ENCODE data around the gene SRGAP1.
"Not testable (repeated sequence)": the region's sequence is repeated elsewhere in the genome, so short reads cannot be mapped to it uniquely, and the experiment has no call there.

SRGAP1 gene

DNA sequence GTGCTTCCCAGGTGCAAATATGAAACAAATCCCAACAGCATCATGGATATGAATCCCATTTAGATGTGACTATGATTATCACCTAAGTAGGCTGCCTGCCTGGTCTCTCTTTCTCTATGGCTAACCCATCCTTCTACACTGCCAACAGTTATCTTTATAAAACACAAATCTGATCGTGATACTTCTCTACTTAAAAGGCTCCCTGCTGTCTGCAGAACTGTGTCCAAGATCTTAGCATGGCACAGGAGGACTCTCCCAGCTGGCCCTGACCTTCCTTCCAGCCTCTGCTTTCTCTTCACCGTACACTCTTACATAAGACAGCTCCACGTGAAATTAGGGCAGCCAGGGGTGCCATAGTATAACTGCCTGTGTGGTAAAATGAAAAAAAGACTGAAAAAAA lies 3.5 kb upstream of the SRGAP1 start:
- no peak for DNase-seq

DNA sequence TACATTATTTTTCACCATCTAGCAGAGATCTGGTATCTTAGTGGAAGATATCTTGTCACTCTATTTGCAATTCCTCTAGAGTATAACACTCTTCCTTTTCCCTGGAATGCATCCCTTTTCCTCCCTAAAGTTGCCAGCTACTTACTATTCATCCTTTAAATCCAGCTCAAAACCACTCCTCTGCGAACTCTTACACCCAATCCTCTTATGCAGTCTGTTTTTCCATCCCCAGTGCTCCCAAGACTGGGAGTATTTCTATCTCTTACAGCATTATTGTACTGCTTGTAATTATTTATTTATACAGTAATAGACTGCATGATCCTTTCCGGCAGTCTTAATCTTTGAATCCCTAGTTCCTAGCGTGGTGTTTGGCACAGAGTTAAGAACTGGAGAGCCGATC lies 2.9 kb upstream of the SRGAP1 start:
- DNase-seq, result no peak

DNA sequence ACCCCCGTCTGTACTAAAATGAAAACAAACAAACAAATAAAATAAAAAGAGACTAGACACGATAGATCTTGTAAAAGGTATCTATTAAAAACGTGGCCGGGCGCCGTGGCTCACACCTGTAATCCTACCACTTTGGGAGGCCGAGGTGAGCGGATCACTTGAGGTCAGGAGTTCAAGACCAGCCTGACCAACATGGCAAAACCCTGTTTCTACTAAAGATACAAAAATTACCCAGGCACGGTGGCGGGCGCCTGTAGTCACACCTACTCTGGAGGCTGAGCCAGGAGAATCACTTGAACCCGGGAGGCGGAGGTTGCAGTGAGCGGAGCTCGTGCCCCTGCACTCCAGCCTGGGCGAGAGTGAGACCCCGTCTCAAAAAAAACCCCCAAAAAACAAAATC lies 1.8 kb upstream of the SRGAP1 start:
- not testable (repeated sequence) for DNase-seq

DNA sequence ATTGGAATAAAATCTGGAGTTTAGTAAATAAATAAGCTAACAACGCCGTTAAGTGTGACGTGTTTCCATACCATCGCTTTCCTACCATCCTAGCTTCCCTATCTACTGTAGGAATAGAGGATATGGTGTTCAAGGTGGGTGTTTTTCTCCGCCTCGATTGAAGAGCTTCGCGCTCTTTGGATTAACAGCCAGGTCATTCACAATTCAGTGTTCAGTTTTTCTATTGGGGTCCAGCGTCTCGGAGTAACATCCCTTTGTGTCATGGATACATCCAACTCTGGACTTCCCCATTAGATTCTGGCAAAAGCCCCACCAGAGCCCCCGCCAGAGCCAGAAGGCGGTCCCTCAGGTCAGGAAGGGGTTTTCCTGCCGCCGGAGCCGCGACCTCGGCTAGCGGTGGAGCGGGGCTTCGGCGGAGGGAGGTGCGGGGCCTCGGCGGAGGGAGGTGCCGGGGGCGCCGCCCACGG lies 1.2 kb upstream of the SRGAP1 start:
- no peak for DNase-seq

DNA sequence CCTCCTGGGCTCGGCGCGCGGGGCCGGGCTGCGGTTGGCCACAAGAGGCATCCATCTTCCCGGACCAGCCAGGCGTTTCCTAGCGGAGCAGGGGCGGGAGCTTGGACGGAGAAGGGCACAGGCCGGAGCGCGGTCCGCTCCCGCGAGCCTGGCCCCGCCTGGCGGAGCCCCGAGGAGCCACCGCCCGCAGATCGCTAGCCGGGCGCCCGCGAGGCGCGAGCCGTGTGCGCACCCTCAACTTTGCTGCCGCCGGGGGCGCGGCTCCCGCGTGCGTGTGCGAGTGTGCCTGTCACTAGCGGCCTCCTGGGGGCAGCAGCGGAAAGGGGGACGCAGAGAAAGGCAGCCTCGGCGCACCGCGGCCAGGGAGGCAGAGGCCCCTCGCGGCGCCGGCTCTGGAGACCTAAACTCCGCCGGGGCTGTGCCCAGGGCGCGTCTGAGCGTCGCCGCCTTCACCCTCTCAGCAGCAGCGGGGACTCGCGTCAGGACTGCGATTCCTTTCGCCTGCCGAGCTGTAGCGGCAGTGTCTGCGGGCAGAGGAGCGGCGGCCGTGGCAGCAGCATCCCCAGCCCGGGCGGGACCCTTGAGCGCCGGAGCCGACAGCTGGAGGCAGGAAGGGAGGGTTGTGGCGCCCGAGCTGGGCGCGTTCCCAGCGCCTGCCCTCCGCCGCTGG lies 644 bp upstream of the SRGAP1 start:
- DNase-seq, result peak; percentile 88

DNA sequence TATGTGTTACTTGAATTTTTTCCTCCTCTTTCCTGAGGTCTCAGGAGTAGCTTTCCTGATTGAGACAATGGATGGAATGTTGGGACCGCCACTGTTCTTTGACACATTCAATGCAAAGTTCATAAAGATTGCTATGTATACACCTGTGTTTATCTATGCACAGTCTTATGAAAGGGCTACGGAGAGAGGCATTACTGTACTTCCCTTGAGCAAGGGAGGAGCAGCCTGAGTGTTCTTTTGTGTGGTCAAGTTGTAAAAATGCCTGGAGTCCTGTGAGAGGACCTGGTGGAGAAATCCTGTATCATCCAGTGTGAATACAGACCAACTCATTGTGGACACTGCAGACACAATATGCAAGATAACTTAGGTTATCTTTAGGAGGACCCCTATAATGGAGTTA lies 1.2 kb downstream of the SRGAP1 start:
- no peak for DNase-seq

DNA sequence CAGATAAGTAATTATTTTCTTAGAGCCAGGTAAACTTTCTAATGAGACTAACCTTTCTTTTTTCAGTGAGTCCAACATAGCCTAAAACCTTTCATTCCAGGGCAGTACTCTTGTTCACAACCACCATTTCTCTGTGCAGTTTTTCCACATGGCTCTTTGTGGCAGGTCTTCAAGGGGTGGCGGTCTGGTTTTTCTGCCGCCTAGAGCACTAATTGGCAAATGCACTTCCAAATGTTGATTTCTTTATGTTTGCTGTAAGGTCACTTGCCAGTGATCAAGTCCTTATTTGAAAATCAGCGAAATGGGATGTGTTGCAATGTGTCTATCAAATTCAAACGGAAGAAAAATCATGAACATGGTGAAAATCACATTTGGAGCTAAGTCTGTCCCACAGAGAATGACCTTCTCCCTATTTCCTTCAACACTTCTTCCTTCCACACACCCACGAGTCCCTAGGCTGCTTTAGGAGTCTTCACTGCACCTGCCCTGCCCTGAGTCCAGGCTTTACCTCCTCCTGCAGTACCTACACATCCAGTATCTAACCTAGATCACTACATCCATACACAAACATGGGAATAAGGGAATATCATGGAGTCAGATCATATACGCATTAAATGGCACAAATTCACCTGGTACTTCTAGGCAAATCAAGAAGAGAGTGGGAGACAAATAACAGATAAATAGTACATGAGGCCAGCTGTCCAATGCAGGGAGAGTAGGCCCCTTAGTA lies 1.9 kb downstream of the SRGAP1 start:
- peak; percentile 21 for DNase-seq

DNA sequence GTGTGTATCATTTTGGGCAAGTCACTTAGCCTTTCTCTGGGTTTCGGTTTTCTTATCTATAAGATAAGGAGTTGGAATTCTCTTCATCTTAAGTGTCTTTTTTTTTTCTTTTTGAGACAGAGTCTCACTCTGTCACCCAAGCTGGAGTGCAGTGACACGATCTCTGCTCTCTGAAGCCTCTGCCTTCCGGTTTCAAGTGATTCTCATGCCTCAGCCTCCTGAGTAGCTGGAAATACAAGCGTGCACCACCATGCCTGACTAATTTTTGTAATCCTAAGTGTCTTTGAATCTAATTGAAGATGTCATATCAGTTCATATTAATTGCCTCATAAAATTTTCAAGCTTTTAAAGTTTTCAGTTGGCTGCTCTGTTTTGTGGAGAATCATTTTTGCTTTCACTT lies 4.0 kb downstream of the SRGAP1 start:
- DNase-seq, result peak; percentile 10

DNA sequence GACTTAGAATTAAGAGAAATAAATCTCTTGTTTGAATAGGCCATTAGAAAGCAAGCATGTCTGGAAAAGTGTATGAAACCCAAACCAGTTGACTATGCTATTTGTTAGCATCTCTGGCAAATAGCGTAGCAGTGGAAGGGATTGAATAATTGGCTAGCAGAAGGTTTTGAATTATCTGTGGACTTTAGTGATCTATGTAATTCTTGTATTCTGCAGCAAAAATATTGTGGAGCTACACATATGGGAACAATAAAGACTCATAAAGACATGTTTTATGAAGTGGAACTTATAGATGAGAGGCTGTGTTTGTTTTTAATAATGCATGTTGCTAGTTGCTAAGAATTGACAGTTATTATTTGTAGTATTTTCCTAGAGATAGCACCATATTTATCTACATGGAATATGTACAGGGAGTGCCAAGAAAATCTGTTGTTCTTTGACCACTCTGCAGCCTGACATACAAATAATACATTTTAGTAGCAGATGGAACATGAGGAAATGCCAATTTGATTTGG lies 4.7 kb downstream of the SRGAP1 start:
- DNase-seq, result no peak

DNA sequence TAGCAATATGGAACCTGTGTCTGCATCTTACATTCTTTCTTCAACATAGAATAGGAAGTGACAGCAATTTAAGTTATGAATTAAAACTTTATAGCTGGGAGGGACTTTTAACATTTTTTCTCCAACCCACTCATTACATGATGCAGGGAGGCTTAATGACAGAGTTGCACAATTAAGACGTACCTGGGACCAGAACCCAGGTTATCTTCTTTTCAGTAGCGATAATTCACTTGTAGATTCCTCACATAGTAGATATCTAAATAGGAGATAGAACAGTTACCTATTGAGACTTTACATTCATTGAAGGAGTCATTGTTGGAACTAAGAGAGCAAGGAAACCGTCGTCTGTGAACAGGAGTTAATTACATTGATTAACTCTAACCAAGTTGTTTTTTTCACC lies 5.1 kb downstream of the SRGAP1 start:
- no peak for DNase-seq

DNA sequence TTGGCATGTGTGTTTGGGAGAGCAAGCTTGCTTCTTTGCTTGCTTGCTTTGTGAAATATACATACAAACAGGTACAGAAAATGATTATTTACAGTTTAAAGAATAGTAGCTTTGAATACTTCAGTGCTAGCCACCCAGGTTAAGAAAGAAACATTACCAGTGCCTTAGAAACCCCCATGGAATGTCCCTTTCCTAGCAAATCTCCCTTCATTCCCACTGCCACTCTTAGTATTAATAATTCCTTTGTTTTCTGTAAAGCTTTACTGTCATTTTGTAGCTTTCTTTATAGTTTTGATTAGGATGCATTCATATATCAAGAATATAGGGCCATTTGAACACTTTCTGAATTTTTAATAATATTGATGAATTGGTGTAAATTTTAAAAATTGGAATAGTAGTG lies 9.5 kb downstream of the SRGAP1 start:
- DNase-seq, result no peak

DNA sequence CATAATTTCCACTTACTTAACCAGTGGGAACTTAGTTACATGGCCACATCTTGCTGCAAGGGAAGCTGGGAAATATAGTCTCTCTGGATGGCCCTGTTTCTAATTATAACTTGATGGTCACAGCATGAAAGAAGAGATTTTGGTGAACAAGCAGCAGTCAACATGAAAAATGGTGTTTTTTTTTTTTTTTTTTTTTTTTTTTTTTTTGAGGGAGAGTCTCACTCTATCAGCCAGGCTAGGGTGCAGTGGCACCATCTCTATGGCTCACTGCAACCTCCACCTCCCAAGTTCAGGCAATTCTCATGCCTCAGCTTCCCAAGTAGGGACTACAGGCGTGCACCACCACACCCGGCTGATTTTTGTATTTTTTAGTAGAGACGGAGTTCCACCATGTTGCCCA lies 10.8 kb downstream of the SRGAP1 start:
- no peak for DNase-seq

DNA sequence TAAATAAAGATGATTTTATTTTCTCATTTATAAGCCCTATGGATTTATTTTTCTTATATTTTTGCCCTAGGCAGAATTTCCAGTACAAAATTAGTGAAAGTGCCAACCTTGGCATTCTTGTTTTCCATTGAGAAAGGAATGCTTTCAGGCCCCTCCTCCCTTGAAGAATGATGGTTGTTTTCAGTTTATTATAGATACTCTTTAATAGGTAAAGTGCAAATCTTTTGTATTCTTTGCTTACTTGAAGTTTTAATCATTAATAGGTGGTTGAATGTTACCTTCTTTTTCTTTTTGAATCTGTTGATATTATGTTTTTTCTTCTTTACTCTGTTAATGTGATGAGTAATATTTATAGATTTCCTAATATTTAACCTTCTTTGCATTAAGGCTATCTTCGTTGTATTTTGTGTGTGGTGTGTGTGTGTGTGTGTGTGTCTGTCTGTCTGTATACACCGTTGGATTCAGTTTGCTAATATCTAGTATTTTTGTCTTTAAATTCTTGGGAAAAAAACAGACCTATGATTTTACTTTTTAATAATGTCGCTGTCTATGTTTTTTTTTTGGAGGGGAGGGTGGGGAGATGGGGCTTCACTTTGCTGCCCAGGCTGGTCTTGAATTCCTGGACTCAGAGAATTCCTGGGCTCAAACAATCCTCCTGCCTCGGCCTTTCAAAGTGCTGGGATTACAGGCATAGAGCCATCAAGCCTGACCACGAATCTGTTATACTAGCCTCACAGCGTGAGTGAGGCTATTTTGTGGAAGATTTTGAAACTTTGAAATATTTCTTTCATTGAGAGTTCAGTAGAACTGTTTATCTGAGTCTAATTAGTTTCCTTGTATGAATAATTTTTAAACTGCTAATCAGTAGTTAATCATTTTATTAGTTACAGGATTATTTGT lies 13.5 kb downstream of the SRGAP1 start:
- DNase-seq, result no peak

DNA sequence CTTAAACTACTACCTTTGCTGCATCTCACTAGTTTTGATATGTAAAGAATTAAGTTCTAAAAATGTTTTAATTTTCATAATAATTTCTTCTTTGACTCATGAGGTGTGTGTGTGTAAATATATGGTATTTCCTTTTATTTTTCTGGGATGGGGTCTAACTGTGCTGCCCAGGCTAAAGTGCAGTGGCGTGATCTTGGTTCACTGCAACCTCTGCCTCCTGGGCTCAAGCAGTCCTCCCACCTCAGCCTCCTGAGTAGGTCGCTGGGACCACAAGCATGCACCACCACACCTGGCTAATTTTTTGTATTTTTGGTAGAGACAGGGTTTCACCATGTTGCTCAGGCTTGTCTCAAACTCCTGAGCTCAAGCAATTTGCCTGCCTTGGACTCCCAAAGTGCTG lies 15.4 kb downstream of the SRGAP1 start:
- DNase-seq, result not testable (repeated sequence)

DNA sequence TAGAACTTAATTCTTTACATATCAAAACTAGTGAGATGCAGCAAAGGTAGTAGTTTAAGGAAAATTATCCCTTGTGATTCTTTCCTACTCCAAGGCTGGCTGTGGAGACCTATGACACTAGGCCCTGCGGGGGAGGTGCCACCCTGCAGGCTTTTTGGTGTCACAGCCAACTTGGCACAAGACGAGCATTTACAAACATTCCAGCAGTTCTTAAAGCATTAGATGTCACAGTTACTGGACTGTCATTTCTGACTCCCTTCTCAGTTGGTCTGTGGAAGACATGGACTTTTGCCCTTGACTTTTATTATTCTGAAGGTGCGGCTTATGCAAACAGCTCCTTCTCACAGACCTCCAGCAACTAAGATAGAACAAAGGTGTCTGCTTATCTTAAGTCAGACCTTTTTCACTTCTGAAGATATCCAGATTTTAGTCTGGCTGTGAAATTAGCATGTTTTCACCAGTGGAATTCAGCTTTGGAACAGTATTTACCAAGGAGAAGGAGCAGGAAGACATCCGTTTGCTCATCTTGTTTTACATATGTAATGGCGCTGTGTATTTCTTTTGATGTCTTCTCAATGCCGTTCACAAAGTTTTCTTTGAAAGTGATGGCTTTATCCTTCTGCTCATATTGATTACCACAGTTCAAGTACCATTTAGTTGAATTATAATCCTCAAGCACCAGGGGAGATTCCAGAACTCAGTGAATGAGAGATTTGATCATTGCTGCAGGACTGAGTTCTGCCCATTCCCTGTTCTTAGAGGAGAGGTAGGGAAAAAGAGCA lies 17.9 kb downstream of the SRGAP1 start:
- no peak for DNase-seq

DNA sequence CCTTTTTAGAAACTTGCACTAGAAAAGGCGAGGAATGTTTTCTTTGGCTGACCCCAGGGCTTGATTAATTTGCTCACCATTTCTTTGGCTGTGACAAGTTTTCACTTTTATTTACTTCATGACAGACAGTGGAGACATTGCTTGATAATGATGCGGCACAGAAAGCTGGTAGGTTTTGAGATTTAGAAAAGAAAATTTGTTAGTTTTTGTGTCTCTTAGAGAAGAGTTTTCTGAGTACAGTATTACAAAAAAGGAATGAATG lies 18.4 kb downstream of the SRGAP1 start:
- DNase-seq, result no peak

DNA sequence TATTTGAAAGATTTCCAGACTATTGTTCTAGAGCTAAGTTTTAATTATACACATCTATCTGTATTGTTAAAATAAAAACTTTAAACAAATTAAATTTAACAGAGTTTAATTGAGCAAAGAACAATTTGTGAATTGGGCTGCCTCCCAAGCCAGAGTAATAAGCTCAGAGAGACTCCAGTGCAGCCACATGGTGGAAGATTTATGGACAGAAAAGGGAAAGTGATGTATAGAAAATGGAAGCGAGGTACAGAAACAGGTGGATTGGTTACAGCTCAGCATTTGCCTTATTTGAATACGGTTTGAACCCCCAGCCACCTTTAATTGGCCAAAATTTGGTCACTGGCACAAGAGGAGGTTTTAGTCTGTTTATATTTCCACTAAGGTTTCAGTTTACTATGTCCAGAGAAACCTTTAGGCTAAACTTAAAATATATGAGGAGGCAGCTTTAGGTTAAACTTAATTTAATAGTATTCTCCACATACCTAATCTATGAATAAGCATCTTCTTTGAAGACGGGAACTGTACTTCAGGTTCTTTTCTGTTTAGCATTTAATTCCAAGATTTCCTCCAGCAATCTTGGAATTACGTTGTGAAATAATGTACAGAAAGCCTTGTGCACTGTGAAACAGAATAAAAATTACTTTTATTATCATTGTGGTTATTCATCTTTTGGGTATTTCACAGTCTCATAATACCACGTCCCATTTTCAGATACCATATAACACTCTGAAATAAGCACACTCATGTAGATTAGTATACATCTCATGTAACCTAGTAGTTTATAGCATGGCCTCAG lies 19.4 kb downstream of the SRGAP1 start:
- no peak for DNase-seq

DNA sequence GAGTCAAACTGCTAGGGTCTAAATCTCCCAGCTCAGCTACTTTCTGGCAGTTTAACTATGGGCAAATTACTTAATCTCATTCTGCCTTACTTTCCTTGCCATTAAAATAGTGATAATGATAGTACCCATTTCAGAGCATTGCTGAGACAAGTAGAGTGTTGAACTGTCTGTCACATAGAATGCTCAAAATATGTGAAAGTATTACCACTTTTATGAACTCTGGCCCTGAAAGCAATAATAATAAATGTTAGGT lies 19.9 kb downstream of the SRGAP1 start:
- DNase-seq, result no peak

DNA sequence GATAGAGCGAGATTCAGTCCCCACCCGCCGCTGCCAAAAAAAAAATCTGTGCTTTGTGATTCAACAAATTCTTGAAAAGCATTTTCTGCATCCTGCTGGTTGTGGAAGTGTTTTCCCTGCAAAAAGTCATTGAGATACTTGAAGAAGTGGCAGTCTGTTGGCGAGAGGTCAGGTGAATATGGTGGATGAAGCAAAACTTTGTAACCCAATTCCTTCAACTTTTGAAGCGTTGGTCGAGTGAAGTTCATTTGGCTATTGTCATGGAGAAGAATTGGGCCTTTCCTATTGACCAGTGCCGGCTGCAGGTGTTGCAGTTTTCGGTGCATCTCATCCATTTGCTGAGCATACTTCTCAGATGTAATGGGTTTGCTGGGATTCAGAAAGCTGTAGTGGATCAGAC lies 20.9 kb downstream of the SRGAP1 start:
- no peak for DNase-seq

DNA sequence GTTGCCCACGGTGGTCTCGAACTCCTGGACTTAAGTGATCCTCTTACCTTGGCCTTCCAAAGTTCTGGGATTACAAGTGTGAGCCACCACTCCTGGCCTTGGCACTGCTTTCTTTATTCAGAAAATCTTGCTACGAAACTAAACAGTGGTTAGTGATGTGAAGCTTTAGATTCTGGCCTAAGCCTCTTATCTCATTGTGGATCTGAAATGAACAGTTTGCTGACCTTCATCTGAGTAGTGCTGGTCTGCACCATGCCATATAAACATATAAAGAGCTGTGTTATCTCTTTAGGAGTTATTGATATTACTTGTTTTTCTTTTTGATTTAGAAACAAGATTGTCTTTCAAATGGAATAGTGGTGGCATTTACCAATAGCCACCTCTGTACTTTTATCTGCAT lies 22.6 kb downstream of the SRGAP1 start:
- no peak for DNase-seq

DNA sequence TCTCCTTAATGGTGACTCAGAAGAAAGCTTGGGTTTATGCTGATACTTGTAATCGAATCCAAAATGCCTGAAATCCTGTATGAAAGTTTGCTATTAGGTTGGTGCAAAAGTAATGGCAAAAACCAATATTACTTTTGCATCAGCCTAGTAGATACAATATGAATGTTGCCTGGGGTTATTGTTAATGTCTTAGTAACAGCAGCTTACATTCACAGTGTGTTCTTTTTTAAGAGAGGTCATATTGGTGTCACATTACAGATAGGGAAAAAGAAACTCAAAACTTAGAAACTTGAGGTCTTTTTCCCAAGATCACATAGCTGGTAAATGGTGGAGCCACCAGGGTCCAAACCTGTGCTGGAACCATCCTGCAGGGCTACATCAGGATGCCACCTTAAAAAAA lies 25.2 kb downstream of the SRGAP1 start:
- DNase-seq, result no peak

DNA sequence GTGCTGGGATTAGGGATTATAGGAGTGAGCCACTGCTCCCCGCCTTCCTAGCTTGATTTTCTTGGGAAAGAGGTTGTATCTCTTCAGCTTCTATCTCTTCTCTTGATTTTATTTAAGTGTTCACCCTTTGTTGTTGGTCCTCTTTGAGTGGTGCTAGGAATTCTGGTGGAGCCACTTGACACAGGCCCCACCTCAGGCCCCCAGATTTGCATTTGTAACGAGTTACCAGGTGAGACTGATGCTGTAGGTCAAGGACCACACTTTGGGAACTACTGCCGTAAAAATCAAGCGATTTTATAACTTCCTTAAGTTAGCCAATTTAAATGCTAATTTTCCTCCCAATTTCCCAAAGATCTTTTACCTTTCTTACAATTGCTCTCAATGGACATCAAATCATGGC lies 26.3 kb downstream of the SRGAP1 start:
- DNase-seq, result no peak

Measured in OCI-M1 (cell line).